B cell (primary cell): Measurements from ENCODE around the gene ZDHHC11. TPM values are rescaled to one million over a fixed set of nuclear protein-coding genes. Genes with fewer than 3 reads are reported as not detected.

Experiments used
- ATAC-seq: fragments of 200-7000 bp; cut with Tn5 transposase; one replicate; pipeline ENCODE4 v1.10.0; 2021; ENCODE audit warnings: low read depth, mild to moderate bottlenecking, moderate number of reproducible peaks, moderate library complexity
- CTCF ChIA-PET: fragments of 350-600 bp; sonication (Branson Sonifier 250); formaldehyde crosslinking; loops from one replicate; lab custom pipeline; 2021; ENCODE audit warnings: antibody characterized with exemption, inconsistent platforms; lab: Charles Lee
- POLR2A ChIA-PET: fragments of 350-600 bp; sonication (Branson Sonifier 250); formaldehyde crosslinking; loops from one replicate; lab custom pipeline; 2021; ENCODE audit warnings: antibody characterized with exemption; lab: Charles Lee
- DNase-seq: peaks from one replicate; pipeline ENCODE4 v3.0.0; 2013
- H2AFZ ChIP-seq: 2 replicates; pipeline ENCODE4 v1.6.1; 2012; ENCODE audit warnings: mild to moderate bottlenecking, low read depth, low read length; ENCODE audit not compliant: insufficient read depth, poor library complexity, severe bottlenecking
- H3K27ac ChIP-seq, 2 donors: 1 replicate in 1 of 2; 2 replicates in 1 of 2; pipeline ENCODE4 v1.5.1; 2012 to 2013; ENCODE audit warnings: low read length in 2 of 2, mild to moderate bottlenecking in 2 of 2, moderate library complexity in 1 of 2
- H3K27me3 ChIP-seq, 4 experiments: fragments of 200-600 bp in 1 of 4; sonication (generic) in 1 of 4; replicated peaks in 1 of 4; 1 replicate in 2 of 4; 2 replicates in 2 of 4; pipeline versions ENCODE4 v1.6.1 to v1.7.0; 2013 to 2016; ENCODE audit warnings: low read length in 3 of 4, mild to moderate bottlenecking in 2 of 4, mixed read lengths in 1 of 4, moderate library complexity in 1 of 4; ENCODE audit not compliant: insufficient read depth in 4 of 4, control insufficient read depth in 3 of 4; ENCODE audit errors: control extremely low read depth in 1 of 4
- H3K36me3 ChIP-seq, 2 experiments: replicated peaks in 1 of 2; 1 replicate in 1 of 2; 2 replicates in 1 of 2; pipeline versions ENCODE4 v1.6.1 to v1.7.1; 2013; ENCODE audit warnings: low read length in 1 of 2; ENCODE audit not compliant: insufficient read depth in 2 of 2, control insufficient read depth in 1 of 2; ENCODE audit errors: control extremely low read depth in 1 of 2, extremely low read depth in 1 of 2
- H3K4me1 ChIP-seq, 2 donors: fragments of 200-600 bp in 1 of 2; sonication (generic) in 1 of 2; 1 replicate in 1 of 2; 2 replicates in 1 of 2; pipeline versions ENCODE4 v1.5.1 to v1.6.1; 2013 to 2017; ENCODE audit warnings: low read length in 2 of 2; ENCODE audit not compliant: control insufficient read depth in 2 of 2, insufficient read depth in 2 of 2
- H3K4me2 ChIP-seq: replicated peaks from 2 replicates; pipeline ENCODE3; 2012; ENCODE audit warnings: mild to moderate bottlenecking, low read depth, low read length; ENCODE audit not compliant: poor library complexity, severe bottlenecking
- H3K4me3 ChIP-seq, 5 experiments: fragments of 200-600 bp in 1 of 5; sonication (generic) in 1 of 5; 1 replicate in 3 of 5; 2 replicates in 2 of 5; pipeline versions ENCODE4 v1.5.1 to v1.7.0; 2011 to 2016; ENCODE audit warnings: low read length in 4 of 5, mild to moderate bottlenecking in 4 of 5, low read depth in 2 of 5, control low read depth in 1 of 5, moderate library complexity in 1 of 5; ENCODE audit not compliant: insufficient read depth in 1 of 5; ENCODE audit errors: control extremely low read depth in 1 of 5, extremely low read depth in 1 of 5
- H3K79me2 ChIP-seq: fragments of 200-600 bp; sonication (generic); one replicate; pipeline ENCODE4 v1.6.0; 2016; ENCODE audit warnings: low read length; ENCODE audit not compliant: control insufficient read depth, insufficient read depth
- H3K9ac ChIP-seq: fragments of 200-600 bp; sonication (generic); 2 replicates; pipeline ENCODE4 v1.6.1; 2017; ENCODE audit warnings: mild to moderate bottlenecking, low read length, moderate library complexity
- H3K9me3 ChIP-seq, 3 donors: one replicate each; pipeline versions ENCODE4 v1.6.1 to v1.7.1; 2013; ENCODE audit warnings: low read length in 2 of 3; ENCODE audit not compliant: control insufficient read depth in 2 of 3, insufficient read depth in 1 of 3; ENCODE audit errors: control extremely low read depth in 1 of 3
- H4K20me1 ChIP-seq: 2 replicates; pipeline ENCODE4 v1.6.0; 2012; ENCODE audit warnings: mild to moderate bottlenecking, low read length; ENCODE audit not compliant: insufficient read depth, control insufficient read depth, poor library complexity, severe bottlenecking
- H3K27ac Mint-ChIP-seq: one replicate; pipeline ENCODE4 v1.8.0; 2021; ENCODE audit warnings: mixed read lengths
- H3K27me3 Mint-ChIP-seq: one replicate; pipeline ENCODE4 v1.8.0; 2021; ENCODE audit warnings: mixed read lengths
- H3K4me1 Mint-ChIP-seq: one replicate; pipeline ENCODE4 v1.8.0; 2021; ENCODE audit warnings: mixed read lengths
- H3K4me3 Mint-ChIP-seq: one replicate; pipeline ENCODE4 v1.8.0; 2021; ENCODE audit warnings: mixed read lengths
- H3K9me3 Mint-ChIP-seq: one replicate; pipeline ENCODE4 v1.8.0; 2022; ENCODE audit warnings: mixed read lengths; ENCODE audit not compliant: insufficient read depth
- CTCF ChIP-seq: fragments of 200-600 bp; IDR thresholded peaks from one replicate; pipeline ENCODE4 v1.8.0; 2022; ENCODE audit warnings: antibody characterized with exemption, mild to moderate bottlenecking
- EZH2 ChIP-seq: IDR thresholded peaks from 2 replicates; pipeline ENCODE4 v1.6.1; 2012; ENCODE audit warnings: borderline replicate concordance, low read depth, mild to moderate bottlenecking, moderate library complexity, low read length; ENCODE audit not compliant: insufficient read depth, poor library complexity, severe bottlenecking
- WGBS: methylation state at CpG from one replicate; pipeline ENCODE4 v1.1.5; 2013; ENCODE audit warnings: missing lambda C conversion rate; ENCODE audit not compliant: insufficient coverage; 5-methylcytosine and 5-hydroxymethylcytosine counted together
- intact Hi-C: fragments of 100-400 bp; cut with micrococcal nuclease; formaldehyde crosslinking; loops from one replicate; pipeline ENCODE4 v1.10.0; 2022
- polyA plus RNA-seq: library from polyadenylated mRNA; depleted of rRNA; stranded (reverse); fragments of >200 nt; gene quantifications from 2 replicates; pipeline ENCODE4 v1.2.3, GENCODE V29; 2012
- total RNA-seq, 2 donors: library from RNA; stranded (reverse); fragments of 120-200 nt in 1 of 2; gene quantifications; 1 replicate in 1 of 2; 2 replicates in 1 of 2; pipeline versions ENCODE4 v1.2.3 to v1.2.4, GENCODE V29; 2013 to 2022

Gene ZDHHC11
- total and polyA plus RNA-seq, 2 donors (not counting 1 experiment from before 2014, with no cell fraction given): 0.69 to 3.0 TPM

GRCh38 chr5:852431-853401 lies 1.9 kb upstream of the ZDHHC11 start:
- Histone ChIP-seq H3K36me3 (no peaks in the 10 kb centered on the region), H4K20me1 (no peaks in the 10 kb centered on the region), H2AFZ (no peak overlapping the region), H3K79me2 (no peaks in the 10 kb centered on the region), H3K27ac (no peak overlapping the region), H3K4me1 (no peaks in the 10 kb centered on the region), H3K4me2 (no peak overlapping the region), H3K4me3 (no peak overlapping the region), H3K9me3 (no peaks in the 10 kb centered on the region), H3K9ac (no peak overlapping the region), H3K27me3 (peaks cover 0 to 3% (median 0%) of the 10 kb centered on the region in 4 experiments)
- DNase-seq (no peak), ATAC-seq (no peak)
- ChIA-PET CTCF (no interaction called here), POLR2A (interaction anchor here (0.5 kb wide), 1 partner anchor 487 kb away, joined by 7 read pairs; no protein-coding TSS in a partner anchor)
- intact Hi-C loops: no loop called here
- TF ChIP-seq EZH2 (no peak), CTCF (no peak)
- no peak overlapping the region for H3K27ac Mint-ChIP-seq
- H3K9me3 Mint-ChIP-seq: no peaks in the 10 kb centered on the region
- 95% methylated on average over 55 of the region's 55 CpGs for WGBS
- H3K4me1 Mint-ChIP-seq: no peaks in the 10 kb centered on the region
- H3K4me3 Mint-ChIP-seq: no peak overlapping the region
- peaks cover 6% of the 10 kb centered on the region for H3K27me3 Mint-ChIP-seq

DNA sequence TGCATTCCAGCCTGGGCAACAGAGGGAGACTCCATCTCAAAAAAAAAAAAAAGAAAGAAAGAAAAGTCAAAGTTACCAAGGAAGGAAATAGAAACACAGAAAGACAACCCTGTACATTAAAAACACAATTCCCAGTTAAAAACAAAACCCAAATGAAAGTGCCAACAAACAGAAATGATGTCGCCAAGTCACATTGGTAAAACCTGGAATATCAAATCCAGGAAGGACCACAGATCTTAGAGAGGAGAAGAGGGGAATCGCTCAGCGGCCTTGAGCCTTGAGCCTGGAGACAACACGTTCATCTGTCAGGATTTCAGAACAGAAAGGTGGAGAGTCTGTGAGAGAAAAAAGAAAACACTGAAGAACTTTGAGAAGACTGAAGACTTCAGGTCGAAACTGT lies 1.2 kb upstream of the ZDHHC11 start:
- intact Hi-C loops: no loop called here
- 78% methylated on average over 5 of the region's 5 CpGs for WGBS
- no peaks in the 10 kb centered on the region for H3K4me1 Mint-ChIP-seq
- no peak overlapping the region for H3K4me3 Mint-ChIP-seq
- Histone ChIP-seq H3K9ac (no peak overlapping the region), H3K4me3 (no peak overlapping the region), H3K9me3 (no peaks in the 10 kb centered on the region), H3K4me1 (no peaks in the 10 kb centered on the region), H4K20me1 (no peaks in the 10 kb centered on the region), H3K79me2 (no peaks in the 10 kb centered on the region), H3K27ac (no peak overlapping the region), H3K36me3 (no peaks in the 10 kb centered on the region), H3K27me3 (peaks cover 0 to 3% (median 0%) of the 10 kb centered on the region in 4 experiments), H3K4me2 (no peak overlapping the region), H2AFZ (no peak overlapping the region)
- peaks cover 6% of the 10 kb centered on the region for H3K27me3 Mint-ChIP-seq
- H3K27ac Mint-ChIP-seq: no peak overlapping the region
- DNase-seq (no peak), ATAC-seq (no peak)
- TF ChIP-seq CTCF (no peak), EZH2 (no peak)
- H3K9me3 Mint-ChIP-seq: no peaks in the 10 kb centered on the region
- ChIA-PET POLR2A (interaction anchor here (0.5 kb wide), 1 partner anchor 486 kb away, joined by 7 read pairs; no protein-coding TSS in a partner anchor), CTCF (no interaction called here)
